SK-N-SH treated with all-trans-retinoic acid at 6 μM for 48 hours (cell line): ENCODE data around the gene TRPM2.

Source experiments
- ATAC-seq: fragments of 200-7000 bp; cut with Tn5 transposase; 3 replicates; pipeline ENCODE4 v1.9.1; 2020; ENCODE audit warnings: mild to moderate bottlenecking, moderate library complexity
- CSDC2 ChIP-seq: fragments of 250-450 bp; sonication (Bioruptor Pico); IDR thresholded peaks from 2 replicates; pipeline ENCODE4 v1.5.0; 2020; ENCODE audit warnings: mild to moderate bottlenecking, moderate library complexity
- ESRRG ChIP-seq: fragments of 250-450 bp; sonication (Bioruptor Pico); IDR thresholded peaks from 2 replicates; pipeline ENCODE4 v1.6.1; 2021; ENCODE audit warnings: mild to moderate bottlenecking
- ISL1 ChIP-seq: fragments of 250-450 bp; sonication (Bioruptor Pico); IDR thresholded peaks from 2 replicates; pipeline ENCODE4 v2.1.2; 2022; ENCODE audit warnings: mild to moderate bottlenecking, moderate library complexity
- OSR1 ChIP-seq: fragments of 250-450 bp; sonication (Bioruptor Pico); IDR thresholded peaks from 2 replicates; pipeline ENCODE4 v1.8.0; 2022; ENCODE audit warnings: moderate library complexity, mild to moderate bottlenecking, inconsistent platforms
- POU6F1 ChIP-seq: fragments of 250-450 bp; sonication (Bioruptor Pico); IDR thresholded peaks from 2 replicates; pipeline ENCODE4 v1.8.0; 2021; ENCODE audit warnings: low read depth, mild to moderate bottlenecking, moderate library complexity, borderline replicate concordance
- RARB ChIP-seq: fragments of 250-450 bp; sonication (Bioruptor Pico); IDR thresholded peaks from 2 replicates; pipeline ENCODE4 v1.8.0; 2021; ENCODE audit warnings: mild to moderate bottlenecking, moderate library complexity
- SNAI2 ChIP-seq: fragments of 250-450 bp; sonication (Bioruptor Pico); IDR thresholded peaks from 2 replicates; pipeline ENCODE4 v1.5.0; 2020; ENCODE audit warnings: mild to moderate bottlenecking, moderate library complexity
- TCF4 ChIP-seq: fragments of 250-450 bp; sonication (Bioruptor Pico); IDR thresholded peaks from 2 replicates; pipeline ENCODE4 v1.8.0; 2021; ENCODE audit warnings: mild to moderate bottlenecking, moderate library complexity, borderline replicate concordance
- TOX ChIP-seq: fragments of 250-450 bp; sonication (Bioruptor Pico); IDR thresholded peaks from 2 replicates; pipeline ENCODE4 v1.8.0; 2021; ENCODE audit warnings: mild to moderate bottlenecking, moderate library complexity, borderline replicate concordance
- TSHZ2 ChIP-seq: fragments of 250-450 bp; sonication (Bioruptor Pico); IDR thresholded peaks from 2 replicates; pipeline ENCODE4 v1.5.0; 2020; ENCODE audit warnings: mild to moderate bottlenecking, moderate library complexity
- ZC3H10 ChIP-seq: fragments of 250-450 bp; sonication (Bioruptor Pico); IDR thresholded peaks from 2 replicates; pipeline ENCODE4 v1.5.1; 2021; ENCODE audit warnings: mild to moderate bottlenecking, moderate library complexity
- ZFP3 ChIP-seq: fragments of 250-450 bp; sonication (Bioruptor Pico); IDR thresholded peaks from 2 replicates; pipeline ENCODE4 v1.5.0; 2020; ENCODE audit warnings: mild to moderate bottlenecking, moderate library complexity
- ZNF565 ChIP-seq: fragments of 450-650 bp; formaldehyde crosslinking; conservative IDR thresholded peaks from 2 replicates; pipeline ENCODE4 v1.5.0; 2020; ENCODE audit warnings: low read depth, mild to moderate bottlenecking, moderate library complexity
- ZNF70 ChIP-seq: fragments of 450-650 bp; formaldehyde crosslinking; IDR thresholded peaks from 2 replicates; pipeline ENCODE4 v1.5.0; 2020; ENCODE audit warnings: mild to moderate bottlenecking, moderate library complexity
- ZNF8 ChIP-seq: fragments of 450-650 bp; formaldehyde crosslinking; IDR thresholded peaks from 2 replicates; pipeline ENCODE4 v1.5.0; 2020; ENCODE audit warnings: mild to moderate bottlenecking, moderate library complexity
- TF ChIP-seq, protein P1 (sequence below): fragments of 250-450 bp; sonication (Bioruptor Pico); IDR thresholded peaks from 2 replicates; pipeline ENCODE4 v1.5.1; 2020; ENCODE audit warnings: low read depth, mild to moderate bottlenecking, moderate library complexity

The TRPM2 gene

GRCh38 chr21:44454058-44454457 is 100.6 kb downstream of the TRPM2 start:
- TF ChIP-seq ZC3H10 (no peak), ZNF70 (CRISPR knock-in tag) (no peak)
- ATAC-seq: no peak

- peak; percentile 64 for ATAC-seq
These were observed 101.5 kb downstream of the TRPM2 start, which contains the start of gene LRRC3 for GRCh38 chr21:44454747-44455523. TSS of gene LRRC3 (plus strand) at chr21:44455510. CDS start at chr21:44456645, 1,135 bp downstream.

GRCh38 chr21:44455524-44456213 is 102.2 kb downstream of the TRPM2 start:
- ATAC-seq: peak; percentile 56
- TF ChIP-seq TOX (CRISPR knock-in tag): no peak
- no peak for TF ChIP-seq TSHZ2 (CRISPR knock-in tag)
- no peak for TF ChIP-seq RARB (CRISPR knock-in tag)
- TF ChIP-seq ESRRG (CRISPR knock-in tag): no peak
- no peak for TF ChIP-seq POU6F1 (CRISPR knock-in tag)
- TF ChIP-seq CSDC2: no peak
- TF ChIP-seq, protein P1, sequence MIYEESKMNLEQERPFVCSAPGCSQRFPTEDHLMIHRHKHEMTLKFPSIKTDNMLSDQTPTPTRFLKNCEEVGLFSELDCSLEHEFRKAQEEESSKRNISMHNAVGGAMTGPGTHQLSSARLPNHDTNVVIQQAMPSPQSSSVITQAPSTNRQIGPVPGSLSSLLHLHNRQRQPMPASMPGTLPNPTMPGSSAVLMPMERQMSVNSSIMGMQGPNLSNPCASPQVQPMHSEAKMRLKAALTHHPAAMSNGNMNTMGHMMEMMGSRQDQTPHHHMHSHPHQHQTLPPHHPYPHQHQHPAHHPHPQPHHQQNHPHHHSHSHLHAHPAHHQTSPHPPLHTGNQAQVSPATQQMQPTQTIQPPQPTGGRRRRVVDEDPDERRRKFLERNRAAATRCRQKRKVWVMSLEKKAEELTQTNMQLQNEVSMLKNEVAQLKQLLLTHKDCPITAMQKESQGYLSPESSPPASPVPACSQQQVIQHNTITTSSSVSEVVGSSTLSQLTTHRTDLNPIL (CRISPR knock-in tag): no peak
- no peak for TF ChIP-seq OSR1 (CRISPR knock-in tag)
- no peak for TF ChIP-seq TCF4 (CRISPR knock-in tag)
- no peak for TF ChIP-seq ZFP3 (CRISPR knock-in tag)
- TF ChIP-seq ZNF8 (CRISPR knock-in tag): no peak

More at GRCh38 chr21:44454747-44455523, 101.5 kb downstream of the TRPM2 start, which contains the start of gene LRRC3:
- TF ChIP-seq ESRRG (CRISPR knock-in tag): no peak
- TF ChIP-seq ZC3H10: no peak
- no peak for TF ChIP-seq POU6F1 (CRISPR knock-in tag)
- TF ChIP-seq SNAI2 (CRISPR knock-in tag): no peak
- no peak for TF ChIP-seq ZNF565 (CRISPR knock-in tag)
- no peak for TF ChIP-seq ISL1
- TF ChIP-seq ZFP3 (CRISPR knock-in tag): no peak
- no peak for TF ChIP-seq TSHZ2 (CRISPR knock-in tag)
- no peak for TF ChIP-seq TCF4 (CRISPR knock-in tag)
- no peak for TF ChIP-seq TOX (CRISPR knock-in tag)
- TF ChIP-seq, protein P1 (CRISPR knock-in tag): no peak
- TF ChIP-seq, all 23 proteins: peak for 0
